Eye (tissue), 1 donor: ENCODE data around the gene GLCE.
"Not testable (repeated sequence)": the region's sequence is repeated elsewhere in the genome, so short reads cannot be mapped to it uniquely, and the experiment has no call there.

Experiments used
- DNase-seq: peaks from one replicate; pipeline ENCODE4 v3.0.0-alpha.2; 2015

Gene GLCE

DNA sequence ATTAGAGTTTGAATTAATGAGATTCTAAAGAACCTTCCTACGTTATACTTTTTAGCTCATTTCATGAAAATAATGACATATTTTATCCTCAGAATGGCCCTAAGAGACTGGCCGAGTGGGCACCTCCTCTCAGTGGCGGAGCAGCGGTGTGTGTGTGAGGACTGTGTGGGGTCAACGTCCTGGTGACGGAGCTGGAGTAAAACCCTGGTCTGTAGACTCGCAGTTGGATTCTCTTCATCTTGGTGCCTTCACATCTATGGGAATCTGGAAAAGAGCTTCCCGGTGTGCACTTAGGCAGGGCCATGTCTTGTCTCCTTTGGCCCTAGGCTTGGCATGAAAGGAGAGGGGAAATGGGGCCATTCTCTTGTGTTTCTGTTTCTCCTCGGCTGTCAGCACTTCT lies 116.9 kb downstream of the GLCE start:
- DNase-seq = no peak

DNA sequence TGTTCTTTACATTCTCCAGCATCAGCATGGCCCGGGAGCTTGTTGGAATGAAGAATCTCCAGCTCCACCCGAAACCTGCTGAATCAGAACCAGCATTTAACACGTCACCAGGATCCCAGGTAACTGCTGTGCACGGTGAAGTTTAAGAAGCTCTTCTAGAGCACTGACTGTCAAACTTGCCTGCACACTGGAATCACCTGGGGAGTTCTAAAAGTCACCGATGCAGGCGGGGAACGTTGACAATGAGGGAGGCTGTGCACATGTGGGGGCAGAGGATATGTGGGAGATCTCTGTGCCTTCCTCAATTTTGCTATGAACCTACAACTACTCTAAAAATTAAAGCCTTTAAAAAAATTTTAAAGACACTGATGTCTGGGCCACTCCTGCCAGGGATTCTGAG lies 119.2 kb downstream of the GLCE start:
- no peak for DNase-seq

DNA sequence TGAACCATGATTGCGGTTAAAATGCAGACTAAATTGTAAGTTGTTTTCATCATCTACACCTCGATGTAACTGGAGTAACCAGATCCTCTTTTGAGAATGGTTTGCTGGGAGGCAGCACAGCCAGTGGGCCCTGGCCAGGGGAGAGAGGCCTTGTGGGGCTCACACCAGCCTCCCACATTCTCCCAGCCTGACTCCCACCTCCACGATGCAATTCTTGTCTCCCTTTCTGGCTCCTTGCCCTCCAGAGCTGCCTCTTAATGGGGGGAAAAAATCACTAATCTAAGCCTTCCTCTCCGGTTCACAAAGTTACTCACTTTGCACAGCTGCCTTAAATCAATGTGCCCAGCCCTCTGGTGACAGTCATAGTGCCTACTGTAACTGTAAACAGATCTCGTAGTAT lies 120.3 kb downstream of the GLCE start:
- no peak for DNase-seq

DNA sequence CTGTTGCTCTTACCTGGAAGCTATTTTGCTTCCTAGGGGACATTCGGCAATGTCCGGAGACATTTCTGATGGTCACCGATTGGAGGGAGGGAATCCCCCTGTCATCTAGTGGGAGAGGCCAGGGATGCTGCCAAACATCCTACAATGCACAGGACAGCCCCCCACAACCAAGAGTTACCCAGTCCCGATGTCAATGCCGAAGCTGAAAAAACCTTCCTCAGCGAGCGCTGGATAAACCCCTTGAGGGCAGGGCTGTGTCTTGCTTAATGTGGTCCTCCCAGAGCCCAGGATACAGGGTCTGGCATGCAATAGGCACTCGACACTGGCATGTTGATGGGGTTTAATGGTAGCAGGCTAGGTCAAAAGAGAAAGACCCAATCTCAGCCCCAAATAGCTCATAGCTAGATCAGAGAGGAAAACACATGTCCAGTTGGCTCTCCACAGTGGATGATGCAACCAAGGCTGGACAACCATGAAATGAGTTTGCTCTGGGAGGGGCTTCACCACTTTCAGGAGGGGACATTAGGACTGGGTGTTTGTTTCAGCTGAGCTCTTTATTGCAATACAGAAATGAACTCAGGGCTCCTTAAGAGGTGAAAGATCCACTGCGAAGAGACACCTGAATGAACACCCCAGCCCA lies 121.8 kb downstream of the GLCE start:
- no peak for DNase-seq

DNA sequence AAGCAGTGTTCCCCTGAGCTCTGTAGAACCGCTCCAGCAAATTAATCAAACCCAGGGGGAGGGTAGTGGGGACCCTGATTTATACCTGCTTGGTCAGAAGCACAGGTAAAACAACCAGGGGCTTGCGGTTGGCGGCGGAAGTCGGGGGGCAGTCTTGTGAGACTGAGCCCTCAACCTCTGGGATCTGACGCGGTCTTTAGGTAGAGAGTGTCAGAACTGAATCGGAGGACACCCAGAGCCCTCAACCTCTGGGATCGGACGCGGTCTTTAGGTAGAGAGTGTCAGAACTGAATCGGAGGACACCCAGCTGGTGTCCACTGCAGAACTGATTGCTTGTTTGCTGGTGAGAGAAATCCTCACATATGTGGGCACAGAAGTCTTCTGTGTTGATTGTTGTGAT lies 125.4 kb downstream of the GLCE start:
- DNase-seq = no peak

DNA sequence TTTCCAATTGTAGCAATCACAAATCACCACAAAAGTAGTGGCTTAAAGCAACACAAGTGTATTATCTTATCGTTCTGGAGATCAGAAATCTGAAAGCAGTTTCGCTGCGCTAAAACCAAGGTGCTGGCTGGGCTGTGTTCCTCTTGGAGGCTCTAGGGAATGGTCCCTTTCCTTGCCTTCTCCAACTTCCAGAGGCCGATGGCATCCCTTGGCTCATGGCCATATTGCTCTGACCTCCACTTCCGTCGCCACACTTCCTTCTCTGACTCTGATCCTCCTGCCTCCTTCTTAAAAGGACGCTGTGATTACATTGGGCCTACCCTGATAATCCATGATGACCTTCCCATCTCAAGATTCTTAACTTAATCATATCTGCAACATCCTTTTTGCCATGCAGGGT lies 127.6 kb downstream of the GLCE start:
- DNase-seq = no peak

DNA sequence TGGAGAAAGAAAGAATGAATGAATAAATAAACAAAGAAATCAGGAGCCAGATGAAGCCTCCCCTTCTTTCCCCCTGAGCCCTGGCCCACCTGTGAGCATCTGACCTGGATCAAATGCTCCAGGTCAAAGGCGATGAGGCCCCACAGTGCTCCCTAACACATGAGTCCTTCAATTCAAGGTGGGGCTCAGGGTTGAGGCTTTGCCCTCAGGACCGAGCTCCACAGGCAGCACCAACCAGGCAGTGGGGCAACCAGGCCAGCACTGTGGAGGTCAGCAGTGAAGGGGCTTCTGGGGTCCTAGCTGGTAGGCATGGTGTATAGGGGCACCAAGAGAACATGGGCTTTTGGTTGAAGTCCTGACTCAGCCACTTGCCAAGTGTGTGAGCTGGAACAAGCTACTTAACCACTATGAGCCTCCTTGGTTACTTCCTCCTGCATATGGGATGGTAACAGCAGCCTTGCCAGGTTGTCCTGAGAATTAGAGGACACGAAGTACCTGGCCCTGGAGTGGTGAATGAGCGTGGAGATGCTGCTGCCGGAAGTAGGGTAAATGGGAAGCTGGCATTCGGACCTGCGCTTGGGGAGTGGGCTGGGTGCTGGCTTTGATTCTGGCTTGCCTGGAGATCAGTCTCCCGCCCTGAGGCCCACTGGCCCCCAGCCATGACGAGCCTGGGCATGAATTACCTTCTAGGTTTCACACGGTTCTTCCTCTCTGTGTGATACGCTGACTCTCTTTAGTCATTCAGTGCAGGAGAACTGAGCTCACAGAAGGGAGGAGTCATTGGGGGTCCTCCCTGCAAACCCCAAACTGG lies 128.3 kb downstream of the GLCE start:
- DNase-seq = no peak

DNA sequence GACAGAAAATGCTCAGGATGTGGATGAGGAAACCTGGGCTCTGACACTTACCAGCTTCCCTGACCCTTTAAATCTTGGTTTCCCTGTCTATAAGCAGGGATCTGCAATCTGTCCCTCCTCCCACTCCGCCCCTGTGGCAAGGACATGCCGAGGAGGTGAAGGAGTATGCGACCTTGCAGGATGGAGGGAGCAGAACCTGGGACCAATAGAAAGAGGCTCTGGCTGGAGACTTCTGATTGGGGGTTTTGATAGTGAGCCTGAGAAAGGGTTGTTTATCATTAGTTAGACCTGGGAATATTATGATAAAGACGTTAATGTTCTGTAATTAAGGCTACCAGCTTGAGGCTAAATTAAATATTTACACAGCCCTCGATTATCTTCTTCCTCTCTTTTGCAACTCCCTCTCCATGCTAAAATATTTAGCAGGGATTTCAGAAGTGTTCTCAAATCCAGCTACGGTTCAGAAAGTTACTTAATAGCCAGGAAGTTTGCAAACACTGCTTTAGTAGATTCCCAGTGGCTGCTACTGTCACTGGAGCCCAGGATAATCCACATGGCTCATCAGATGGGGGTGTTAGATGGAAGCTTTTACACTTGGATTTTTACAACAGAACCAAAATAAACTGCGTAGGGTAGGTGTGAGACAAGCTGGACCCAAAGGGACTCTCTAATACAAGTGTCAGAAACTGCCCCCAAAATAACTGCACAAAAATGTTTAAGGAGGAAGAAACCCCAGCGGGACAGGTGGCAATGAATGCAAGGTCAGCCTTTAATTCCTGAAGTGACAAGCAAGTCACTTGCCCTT lies 129.1 kb downstream of the GLCE start:
- no peak for DNase-seq

DNA sequence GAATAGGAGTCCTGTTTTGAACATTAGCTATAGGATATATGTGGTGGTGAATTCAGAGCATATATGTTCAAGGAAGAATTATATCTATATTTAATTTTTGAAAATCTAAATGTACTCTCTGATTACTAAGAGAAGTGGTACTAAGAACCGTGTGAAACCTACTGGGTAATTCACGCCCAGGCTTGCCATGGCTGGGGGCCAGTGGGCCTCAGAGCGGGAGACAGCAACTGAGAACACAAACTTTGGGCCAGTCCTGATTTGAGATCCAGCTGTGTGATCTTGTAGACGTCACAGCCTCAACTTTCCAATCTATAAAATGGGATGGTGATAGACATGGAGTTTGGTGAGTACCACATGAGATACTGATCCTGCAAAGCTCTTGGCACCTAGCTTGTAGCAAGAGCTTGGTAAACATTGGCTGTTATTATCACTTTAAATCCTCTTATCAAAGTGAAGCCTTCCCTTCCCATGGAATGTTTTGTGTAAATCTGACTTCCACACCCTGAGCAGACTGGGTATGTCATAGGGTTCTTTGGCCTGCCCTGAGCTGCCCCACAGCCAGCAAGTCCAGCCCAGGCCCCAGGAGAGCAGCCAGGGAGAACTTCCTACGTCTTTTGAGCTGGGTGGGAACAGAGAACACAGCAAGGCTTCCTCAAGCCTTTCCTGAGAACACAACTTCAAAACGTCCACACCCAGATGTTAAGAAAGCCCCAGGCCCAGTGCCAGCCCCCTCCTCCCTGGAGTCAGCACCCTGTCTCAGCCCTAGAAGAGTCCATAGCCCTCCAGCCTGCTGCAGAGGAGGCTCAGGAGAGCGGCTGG lies 130.1 kb downstream of the GLCE start:
- no peak for DNase-seq

DNA sequence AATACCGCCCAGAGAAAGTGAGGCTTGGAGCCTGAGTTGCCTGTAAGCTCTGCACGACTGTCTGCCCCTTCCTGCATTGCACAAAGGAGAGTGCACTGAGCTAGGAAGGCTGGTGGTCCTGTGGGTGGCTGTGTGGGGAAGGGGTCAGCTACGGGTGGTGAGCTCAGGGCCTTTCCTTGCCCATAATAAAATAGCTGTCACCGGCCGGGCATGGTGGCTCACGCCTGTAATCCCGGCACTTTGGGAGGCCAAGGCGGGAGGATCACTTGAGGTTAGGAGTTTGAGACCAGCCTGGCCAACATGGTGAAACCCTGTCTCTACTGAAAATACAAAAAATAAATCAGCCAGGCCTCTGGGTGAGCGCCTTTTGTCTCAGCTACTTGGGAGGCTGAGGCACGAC lies 131.2 kb downstream of the GLCE start:
- not testable (repeated sequence) for DNase-seq

DNA sequence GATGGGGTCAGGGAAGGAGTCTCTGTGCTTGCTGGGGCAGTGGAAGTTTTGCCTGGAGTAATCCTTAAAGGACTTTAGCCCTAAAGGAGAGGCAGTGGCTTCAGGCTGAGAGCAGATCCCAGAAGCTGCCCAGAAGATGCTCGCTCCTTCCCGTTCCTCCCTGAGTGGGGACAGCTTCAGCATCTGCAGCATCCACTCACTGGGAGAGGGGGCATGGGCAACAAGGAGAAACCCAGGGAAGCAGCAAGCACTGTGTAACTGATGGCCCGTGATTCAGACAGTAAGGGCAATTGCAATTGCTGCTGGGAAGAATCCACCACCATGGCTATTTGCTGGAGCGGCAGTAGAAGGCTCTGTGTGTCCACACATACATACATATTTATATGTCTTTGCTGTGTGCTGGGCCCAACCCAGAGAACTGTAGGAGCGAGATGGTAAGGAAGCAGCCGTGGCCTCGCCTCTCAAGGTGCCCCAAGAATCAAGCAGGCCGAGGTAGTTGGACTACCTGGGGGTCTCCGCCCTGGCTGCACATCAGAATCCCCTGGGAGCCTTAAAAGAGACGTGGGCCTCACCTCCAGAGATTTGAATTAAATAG lies 132.5 kb downstream of the GLCE start:
- DNase-seq = no peak

DNA sequence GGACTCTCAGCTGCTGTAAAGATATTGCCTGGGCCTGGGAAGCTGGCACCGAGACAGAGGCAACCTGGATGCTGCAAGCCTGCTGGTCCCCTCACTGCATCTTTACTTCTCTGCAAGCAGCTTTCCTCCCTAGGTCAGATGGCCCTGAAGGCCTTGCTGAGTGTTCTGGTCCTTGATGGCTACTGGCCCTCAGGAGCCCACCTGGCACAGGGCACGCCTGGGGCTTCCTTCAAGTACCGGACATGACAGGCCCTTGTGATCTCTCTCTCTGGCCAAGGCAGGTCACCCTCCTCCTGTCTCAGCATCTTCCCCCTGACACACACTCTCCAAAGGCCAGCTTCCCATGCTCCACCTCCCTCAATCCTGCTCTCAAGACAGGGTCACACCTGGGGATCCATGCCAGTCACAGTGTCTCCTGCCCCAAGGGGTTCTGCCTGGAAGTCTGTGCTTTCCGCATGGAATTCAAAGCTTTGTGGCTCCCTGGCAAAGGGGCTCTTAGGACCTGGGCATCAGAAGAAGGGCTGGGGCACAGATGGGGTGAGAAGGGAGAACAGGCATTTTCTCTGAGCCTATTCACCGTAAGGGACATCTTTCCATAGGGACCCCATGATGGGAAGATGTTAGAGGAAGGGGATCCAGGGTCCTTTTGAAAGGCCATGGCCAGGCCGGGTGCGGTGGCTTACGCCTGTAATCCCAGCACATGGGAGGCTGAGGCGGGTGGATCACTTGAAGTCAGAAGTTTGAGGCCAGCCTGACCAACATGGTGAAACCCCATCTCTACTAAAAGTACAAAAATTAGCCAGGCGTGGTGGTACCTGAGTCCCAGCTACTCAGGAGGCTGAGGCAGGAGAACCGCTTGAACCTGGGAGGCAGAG lies 133.5 kb downstream of the GLCE start:
- no peak for DNase-seq

DNA sequence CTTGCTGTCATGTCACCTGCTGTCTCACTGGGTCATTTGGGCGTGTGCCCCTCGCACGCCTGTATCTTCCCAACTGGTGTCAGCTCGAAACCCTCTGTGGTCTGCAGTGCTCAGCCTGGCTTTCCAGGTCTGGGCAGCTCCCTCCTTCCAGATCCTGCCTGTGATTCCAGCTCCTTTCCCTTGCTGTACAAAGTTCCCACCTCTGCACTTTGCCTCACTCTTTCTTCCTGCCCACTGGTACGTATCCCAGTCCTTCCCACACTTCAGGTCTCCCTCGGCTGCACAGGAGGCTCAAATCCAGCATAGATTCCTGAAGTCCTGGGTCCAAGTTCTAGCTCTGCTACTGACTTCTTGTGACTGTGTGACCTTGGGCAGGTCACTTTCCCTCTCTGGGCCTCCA lies 136.2 kb downstream of the GLCE start:
- no peak for DNase-seq

DNA sequence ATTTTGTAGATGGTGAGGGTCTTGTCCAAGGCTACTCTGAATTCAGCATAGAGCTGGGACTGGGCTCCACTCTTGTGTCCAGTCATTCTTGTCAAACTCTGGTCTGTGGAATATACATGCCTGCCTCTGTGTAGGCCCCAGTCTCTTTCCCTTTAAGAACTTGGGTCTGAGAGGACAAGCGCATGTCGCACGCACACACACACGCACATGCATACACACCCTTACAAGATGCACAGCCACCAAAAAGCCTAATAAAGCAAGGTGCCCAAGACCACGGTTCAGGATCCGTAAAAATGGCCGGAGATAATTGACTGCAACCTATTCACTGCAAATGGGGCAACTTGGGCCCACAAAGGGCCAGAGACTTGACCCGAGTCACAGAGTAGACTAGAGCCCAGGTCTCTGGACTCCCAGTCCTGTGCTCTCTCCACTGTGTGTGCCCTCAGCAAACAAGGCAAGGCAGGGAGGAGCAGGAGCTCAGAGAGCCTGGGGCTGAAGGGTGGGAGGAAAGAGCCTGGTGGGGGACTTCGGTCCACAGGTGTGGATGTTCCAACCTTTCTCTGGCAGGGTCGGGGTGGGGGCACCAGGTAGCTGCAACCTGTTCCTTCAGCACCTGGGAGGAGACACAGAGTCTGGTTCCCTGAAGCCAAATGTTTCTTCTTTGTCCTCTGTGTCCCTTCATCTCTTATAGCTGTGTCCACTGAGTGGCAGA lies 137.4 kb downstream of the GLCE start:
- no peak for DNase-seq

DNA sequence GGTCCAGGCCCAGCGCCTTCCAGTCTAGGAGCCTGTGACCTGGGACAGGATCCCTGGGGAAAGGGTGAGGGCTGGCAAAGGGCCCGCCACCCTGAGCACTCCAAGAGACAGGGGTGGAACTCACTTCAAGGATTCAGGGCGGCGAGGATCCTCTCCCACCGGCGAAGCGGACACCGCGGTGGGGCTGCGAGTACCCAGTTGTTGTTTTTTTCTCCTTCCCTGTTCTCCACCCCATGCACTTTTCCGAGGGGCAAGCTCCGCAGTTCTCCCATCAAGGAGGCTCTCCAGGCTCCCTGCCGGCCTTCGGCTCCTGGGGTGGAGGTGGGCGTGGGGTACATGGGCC lies 137.9 kb downstream of the GLCE start:
- no peak for DNase-seq

DNA sequence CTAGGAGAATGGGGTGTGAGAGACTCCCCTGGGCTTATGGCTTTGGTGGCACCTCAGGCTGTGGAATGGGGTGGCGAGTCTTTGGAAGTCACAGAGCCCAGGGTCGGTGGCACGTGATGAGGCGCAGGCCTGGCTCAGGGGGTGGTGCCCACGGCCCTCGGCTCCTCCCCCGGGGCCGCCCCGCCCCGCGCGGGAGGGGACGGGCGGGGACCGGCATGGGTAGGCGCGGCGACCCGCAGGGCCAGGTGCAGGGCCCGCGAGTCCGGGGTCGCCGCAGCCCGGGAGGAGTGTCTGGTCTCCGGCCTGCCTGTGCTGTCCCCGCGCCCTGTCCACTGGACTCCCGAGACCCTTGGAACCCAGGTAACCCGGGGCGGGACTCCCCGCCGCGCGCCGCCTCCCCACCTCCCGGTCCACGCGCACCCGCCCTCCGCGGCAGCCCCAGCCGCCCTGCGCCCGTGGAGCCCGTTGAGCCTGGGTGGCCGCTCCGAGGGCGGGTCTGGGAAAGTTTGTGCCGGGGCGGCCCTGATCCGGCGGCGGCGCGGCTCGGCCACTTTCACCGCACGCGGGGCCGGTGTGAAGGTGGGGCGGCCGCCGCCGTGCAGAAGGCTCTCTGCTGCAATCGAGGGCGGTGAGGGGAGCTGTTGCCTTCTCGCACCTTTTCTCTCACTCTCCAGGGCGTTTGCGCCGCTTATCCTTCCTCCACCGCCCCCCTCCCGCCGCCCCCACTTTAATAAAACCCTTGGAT lies 138.4 kb downstream of the GLCE start, which contains the start of gene PAQR5:
Gene PAQR5 (plus strand): TSS at position 216 of the 745 bp plus-strand sequence. CDS start 61,169 bp downstream, outside the sequence.
- DNase-seq = peak; percentile 61

DNA sequence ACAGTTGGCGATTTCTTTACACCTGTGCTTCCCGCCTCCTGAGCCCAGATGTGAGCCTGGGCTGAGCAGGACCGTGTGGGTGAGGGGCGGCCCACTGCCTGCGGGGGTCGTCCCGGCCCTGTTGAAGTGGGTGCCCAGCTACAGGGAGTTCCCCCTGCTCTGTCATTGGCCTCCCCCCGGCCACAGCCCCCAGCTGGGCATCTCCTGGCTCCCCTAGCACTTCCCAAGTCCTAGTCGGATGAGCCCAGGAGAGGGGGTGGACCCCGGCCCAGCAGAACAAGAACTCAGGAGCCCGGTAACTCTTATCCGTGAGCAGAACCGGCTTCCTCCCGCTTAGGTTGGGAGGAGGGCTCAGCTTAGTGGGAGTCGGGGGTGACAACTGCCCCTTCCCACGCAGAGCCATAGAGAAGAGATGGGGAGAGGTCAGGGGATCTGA lies 139.0 kb downstream of the GLCE start:
- no peak for DNase-seq

DNA sequence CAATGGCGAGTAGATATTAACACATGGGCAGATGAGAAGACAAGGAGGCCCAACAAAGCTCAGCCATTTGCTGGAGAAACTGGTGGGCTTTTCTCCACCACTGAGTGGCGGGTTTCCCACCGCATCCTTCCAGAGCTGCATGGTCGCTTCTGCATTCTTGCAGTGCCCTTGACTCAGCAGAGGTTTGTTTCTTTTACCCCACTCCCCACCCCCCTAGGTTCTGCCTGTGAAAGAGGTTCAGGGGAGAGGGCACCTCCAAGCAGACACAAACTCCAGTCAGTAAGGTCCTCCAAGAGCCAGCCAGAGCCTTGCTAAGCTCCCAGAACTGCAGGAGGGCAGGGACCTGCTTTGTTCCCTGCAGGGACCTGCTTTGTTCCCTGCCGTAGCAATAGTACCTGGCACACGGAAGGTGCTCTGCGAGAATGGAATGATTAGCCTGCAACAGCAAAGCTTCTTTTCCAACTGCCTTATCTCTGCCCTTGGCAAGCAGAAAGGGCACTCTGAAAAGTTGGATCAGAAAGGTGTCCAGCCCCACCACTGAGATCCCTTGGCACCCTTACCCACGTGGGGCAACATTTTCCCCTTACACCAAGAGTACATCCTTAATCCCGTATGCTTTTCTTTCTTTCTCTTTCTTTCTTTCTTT lies 139.6 kb downstream of the GLCE start:
- no peak for DNase-seq

DNA sequence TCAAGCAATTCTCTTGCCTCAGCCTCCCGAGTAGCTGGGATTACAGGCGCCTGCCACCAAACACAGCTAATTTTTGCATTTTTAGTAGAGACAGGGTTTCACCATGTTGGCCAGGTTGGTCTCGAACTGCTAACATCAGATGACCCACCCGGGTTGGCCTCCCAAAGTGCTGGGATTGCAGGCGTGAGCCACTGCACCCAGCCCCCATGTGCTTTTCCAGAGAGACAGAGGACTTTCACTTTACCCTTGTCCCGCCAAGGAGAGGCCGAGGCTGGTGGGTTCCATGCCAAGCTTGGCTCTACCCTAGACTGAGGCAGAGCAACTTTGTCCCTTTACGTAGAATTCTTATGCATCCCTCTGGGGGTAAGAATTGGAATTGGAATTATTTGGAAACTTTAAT lies 140.7 kb downstream of the GLCE start:
- DNase-seq = not testable (repeated sequence)
